ENCODE measurements around the gene TBCK.

TBCK gene

DNA sequence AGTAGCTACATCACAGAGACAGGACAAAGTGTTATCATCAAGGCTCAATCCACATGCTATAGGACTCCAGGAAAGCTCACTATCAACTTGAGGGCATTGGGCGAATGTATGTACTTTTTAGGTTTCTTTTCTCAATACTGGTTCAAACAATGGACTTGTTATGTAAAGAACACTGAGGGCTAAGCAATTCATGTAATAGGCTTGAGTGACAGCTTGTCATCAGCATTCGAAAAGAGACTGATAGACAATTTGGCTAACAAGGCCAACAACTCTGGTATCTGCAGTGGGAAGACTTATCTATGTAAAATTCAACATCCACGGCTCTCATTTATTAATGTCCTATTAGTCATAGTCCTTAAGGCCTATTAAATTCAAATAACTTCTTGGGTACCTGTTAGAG, 279.7 kb downstream of the TBCK start:
- DNase-seq: no peak

DNA sequence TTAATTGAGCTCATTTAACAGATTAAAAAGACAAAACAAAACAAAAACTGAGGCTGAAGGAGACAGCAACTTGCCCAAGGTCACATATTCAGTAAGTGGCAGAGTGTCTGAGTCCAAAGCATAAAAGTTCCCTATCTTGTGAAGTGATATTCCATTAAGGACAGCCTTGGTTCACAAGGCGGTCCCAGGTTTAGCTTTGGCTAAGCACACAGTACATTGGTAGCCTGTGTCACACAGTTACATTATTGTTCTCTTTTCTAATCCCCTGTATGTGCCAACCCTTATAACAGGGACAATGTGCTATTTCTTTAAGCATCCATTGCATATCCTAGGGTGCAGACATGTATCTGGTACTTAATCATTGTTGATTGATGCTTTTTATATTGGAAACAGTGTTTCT, 280.8 kb downstream of the TBCK start:
- DNase-seq: no peak

DNA sequence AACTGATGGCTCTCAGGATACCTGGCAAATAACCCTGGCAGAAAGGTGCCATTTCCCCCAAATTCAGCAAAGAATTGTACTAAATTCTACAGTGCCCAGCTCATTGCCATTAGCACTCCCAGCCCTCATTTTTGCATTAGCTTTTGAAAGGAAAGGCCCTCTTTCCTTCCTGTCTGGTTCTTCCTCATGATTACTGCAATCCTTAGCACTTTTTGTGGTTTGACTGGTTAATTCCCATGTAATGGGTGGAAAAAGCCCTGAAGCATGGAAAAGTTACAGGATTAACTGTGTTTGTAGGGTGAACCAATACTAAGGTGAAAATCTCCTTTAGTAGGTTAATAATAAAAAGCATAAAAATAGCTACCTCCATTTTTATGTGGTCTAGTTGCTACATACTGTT, 281.3 kb downstream of the TBCK start:
- DNase-seq: no peak

DNA sequence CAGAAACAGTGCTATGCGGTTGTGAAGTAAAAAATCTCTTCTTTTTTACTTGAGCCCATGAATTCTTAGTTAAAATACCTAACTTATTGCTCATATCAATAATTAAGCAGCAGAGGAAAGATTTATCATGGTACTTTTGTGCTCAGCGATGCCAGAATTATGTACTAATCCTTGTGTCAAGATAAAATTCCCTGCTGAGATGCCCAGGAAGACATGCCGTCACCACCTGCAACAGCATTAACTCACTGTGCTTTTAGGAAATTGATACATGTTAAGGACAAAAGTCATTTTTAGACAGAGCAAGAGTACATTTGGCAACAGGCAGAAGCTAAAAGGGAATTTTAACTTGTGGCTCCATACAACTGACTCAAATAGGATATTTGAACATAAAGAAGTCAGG, 281.8 kb downstream of the TBCK start:
- peak in 1 of 3 experiments; percentile 26 for DNase-seq

DNA sequence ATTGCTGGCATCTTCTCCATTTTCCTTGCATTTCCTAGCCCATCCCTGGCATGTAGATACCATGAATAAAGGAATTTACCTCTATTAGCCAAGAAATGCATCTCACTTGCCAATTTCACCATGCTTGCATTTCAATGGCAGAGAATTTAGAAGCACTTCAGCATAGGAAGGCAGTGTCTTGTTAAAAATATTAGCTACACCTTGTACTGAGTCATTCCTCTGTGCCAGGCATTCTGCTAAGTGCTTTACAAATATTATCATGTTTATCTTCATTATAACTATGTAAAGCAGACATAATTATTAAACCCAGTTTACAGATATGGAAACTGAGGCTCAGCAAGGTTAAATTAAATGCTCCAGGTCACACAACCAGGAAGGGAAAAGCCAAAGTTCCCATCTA, 282.5 kb downstream of the TBCK start:
- no peak for DNase-seq

DNA sequence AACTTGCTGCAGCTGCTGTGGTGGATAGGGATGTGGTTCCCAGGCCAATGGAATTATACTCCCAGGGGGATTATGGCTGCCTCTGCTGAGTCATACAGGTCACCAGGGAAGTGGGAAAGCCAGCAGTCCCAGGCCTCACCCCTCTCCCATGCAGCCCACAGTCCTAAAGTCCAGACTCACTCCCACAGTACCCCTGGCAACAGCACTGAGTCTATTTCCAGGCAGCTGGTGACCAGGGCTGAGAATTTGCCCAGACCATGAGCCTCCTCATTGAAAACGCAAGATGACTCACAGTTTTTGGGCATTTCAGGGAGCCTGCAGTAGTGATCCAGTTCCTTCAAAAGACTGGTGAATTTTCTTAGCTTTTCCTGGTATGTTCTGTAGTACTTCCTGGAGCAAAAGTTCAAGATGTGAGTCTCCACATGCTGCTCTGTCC, 283.1 kb downstream of the TBCK start:
- DNase-seq: no peak

DNA sequence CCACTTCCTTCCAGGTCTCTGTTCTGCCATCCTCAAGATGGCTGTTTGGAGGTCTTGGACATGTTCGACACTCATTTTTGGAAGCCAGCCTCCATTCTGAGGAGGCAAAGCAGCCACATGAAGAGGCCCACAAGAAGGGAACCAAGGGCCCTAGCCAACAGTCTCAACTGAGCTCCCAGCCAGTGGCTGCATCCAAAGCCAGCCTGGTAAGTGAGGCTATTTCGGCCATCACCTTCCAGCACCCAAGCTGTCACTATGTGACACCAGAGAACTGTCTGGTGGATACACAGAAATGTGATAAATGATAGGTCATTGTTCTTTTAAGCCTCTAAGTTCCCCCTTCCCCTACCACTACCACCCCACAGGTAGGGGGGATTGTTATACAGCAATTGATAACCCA, 293.6 kb downstream of the TBCK start:
- DNase-seq: no peak

DNA sequence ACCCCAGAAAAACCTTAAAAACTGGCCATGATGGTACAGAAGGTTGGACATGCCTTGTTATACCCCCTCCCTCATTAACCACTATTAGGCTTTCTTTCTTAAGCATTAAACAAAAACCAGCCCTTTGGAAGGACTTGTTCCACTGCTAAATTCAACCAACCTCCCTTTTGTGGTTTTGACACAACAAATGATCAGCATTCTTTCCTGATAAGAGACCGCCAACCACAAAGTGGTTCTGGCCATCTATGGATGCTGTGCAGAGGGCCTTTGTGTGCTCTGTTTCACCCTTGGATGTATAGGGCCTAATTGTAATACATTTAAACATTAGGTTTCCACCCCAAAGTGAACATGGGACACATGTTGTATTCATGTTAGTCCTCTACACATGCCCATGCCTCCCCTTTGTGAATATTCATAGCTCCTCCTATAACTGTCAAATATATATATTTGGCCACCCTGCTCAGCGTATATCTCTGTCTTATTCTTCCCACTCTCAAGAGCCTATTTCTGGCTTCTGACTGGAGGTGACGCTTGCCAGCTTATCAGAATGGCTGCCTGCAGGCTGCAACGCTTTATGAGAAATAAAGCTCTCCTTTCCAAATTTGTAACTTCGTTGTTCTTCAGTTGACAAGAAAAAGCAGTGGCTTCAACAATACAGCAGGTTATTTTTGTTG, 294.1 kb downstream of the TBCK start:
- DNase-seq: no peak

DNA sequence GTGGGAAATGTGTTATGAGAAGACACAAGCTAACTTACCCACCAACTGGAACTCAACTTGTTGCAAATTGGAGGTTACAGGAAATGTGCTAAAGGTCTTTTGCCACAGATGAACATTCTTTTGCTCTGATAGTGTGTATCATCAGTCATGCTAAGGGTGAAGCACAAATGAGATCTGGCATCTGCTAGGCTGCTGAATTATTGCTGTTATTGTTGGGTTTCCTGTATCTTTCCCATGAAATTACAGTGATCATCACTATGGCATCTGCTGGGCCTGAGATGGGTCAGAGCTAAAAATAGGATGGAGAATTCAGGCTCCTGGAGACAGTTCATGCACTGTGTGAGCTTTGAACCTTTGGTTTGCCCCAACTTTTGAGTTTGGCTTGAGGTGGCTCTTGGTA, 296.2 kb downstream of the TBCK start:
- DNase-seq: no peak

DNA sequence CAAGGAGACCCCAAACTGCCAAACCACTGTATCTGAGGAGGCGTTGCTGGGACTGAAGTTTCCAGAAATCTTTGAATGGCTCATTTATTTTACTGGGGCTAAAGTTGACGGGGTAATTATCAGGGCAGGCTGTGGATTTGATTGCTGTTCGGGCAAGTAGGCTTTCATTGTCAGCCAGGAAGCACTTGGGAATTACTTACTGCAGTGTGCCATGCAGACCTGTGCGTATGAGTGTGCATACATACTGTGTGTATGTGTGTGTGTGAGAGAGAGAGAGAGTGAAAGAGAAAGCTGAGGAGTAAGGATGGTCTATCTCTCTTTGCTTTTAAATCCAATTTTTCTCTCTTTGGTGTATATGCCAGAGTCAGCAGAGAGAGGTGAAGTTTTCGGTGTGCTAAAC, 298.0 kb downstream of the TBCK start:
- no peak for DNase-seq

DNA sequence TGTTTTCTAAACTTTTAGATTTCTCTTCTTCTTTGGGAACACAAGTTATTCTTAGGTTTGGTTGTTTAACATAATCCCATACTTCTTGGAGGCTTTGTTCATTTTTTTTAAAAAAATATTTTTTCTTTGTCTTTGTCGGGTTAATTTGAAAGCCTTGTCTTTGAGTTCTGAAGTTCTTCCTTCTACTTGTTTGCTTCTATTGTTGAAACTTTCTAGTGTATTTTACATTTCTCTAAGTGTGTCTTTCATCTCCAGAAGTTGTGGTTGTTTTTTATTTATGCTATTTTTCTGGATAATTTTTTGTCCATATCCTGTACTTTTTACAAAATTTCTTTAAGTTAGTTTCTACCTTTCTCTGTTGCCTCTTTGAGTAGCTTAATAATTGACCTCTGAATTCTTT, 304.6 kb downstream of the TBCK start:
- no peak for DNase-seq

DNA sequence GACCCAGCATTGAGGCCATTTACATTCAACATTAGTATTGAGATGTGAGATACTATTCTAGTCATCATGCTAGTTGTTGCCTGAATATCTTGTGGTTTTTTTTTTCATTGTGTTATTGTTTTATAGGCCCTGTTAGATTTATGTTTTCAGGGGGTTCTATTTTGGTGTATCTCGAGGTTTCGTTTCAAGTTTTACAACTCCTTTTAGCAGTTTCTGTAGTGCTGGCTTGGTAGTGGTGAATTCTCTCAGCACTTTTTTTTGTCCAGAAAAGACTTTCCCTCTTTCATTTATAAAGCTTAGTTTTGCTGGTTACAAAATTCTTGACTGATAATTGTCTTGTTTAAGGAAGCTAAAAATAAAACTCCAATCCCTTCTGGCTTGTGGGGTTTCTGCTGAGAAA, 305.2 kb downstream of the TBCK start:
- no peak for DNase-seq

DNA sequence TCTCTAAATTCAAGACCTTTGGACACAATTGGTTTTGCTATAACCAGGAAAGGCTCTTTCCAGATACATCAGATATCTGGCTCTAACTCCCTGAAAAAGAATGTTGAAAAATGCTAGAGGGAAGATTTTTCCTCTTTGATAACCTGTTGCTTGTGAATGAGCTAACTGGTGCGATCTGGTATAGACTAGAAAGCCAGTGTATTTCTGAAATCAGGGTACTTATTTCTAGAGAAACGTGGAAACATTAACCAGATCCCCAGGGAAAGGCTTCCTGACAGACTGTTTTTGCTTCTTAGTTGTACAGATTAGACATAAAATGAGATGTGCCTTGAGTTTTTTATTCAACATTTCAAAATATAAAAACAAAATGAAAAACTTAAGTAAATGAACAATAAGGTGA, 313.0 kb downstream of the TBCK start:
- DNase-seq: no peak

DNA sequence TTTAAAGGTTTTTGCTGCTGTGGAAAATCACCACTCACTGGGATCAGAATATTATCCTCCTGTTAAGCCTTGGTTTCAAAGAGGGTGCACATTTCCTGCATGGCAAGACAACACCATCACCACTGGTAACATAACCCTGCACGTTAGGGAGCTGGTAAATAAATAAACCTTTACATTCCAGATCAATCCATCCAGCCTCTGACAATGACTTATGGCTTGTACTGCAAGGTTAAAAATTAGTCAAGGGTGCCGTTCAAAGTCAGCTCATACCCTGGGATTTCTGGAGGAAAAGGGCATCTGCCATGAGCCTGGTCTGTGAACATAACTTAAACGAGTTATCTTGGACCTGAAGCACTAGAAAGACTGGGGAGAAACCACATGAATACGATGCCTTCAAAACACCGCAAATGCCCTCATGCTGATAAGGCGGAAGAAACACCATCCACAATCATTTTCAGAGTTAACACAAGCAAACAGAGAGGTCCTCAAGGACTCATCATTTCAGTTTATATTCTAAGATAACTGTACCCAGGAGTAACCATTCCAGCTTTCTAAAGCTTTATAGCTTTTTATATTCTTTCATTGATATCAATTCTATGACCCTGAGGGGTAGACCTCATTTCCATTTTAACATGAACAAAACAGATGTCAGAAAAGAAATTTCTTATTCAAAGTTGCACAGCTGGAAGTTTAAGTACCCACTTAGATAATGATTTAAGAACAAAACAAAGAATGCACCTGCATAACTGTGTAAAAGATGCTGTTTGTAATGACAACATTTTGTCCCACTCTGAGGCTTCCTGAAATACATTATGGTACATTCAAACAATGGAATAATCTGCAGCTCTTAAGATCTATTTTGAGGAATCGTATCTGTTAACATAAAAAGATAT, 317.6 kb downstream of the TBCK start:
- peak in 1 of 3 experiments; percentile 32 for DNase-seq

DNA sequence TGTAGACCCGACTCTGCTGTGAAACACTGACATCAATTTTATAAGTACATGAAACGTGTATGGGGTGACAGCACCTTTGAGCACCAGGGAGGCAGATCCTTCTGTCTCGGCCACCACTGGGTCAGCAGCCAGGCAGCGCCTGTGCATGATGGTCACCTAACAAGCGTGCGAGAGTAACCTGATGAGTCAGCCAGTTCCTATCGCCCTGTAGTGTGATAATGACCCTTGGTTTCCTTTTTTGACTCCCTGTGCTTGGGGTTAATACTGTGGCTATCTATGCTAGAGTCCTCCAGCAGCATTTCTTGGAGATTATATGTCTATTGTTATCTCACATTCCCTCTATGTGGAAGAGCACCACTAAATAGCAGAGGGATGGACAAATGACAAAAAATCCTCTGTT, 319.2 kb downstream of the TBCK start:
- no peak for DNase-seq

DNA sequence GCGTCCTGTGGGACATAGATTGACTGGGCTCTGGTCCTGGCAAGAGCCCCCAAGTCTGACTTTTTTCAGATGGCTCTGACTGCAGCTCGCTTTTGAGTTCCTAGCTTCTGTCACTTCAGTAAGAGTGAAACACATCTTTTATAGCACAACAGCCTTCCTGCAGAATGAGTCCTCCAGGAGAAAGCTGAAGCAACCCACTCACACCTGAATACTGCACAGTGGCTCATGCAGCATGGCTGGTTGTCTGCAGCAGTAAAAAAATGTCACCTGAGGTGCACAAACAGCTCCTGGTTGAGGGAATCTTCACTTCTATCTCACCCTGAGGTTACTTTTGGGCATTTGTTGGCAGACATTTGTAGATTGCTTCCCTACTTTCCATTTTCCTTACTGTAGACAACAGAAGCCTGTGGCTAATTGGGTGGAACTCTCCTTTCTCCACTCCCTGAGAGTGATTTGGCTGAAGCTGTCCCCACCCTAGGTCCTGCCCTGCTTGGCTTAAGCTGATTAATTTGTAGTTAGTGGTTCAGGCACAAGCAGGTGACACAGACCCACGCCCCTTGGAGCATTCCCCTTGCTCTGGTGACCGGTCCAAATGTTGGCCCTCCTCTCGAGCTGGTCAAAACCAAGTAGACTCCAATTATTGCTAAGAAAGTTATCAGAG, 321.0 kb downstream of the TBCK start:
- no peak for DNase-seq

DNA sequence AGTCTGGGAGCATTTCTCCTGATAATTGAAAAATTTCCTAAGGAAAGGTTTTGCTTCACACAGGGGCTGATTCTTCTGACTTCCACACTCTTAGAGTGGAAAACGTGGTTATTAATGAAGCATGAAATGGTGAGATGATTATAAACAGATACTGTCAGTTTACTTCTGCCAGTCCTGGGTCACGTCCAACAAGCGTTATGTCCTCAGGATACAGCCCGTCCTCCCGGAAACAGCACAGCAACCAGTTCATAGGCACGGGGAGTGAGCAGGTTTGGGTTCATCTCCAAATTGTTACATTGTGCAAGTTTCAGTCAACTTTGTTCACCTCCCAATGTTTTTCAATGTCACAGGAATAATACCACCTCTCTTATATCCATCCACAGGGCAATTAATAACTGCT, 321.9 kb downstream of the TBCK start:
- no peak for DNase-seq

DNA sequence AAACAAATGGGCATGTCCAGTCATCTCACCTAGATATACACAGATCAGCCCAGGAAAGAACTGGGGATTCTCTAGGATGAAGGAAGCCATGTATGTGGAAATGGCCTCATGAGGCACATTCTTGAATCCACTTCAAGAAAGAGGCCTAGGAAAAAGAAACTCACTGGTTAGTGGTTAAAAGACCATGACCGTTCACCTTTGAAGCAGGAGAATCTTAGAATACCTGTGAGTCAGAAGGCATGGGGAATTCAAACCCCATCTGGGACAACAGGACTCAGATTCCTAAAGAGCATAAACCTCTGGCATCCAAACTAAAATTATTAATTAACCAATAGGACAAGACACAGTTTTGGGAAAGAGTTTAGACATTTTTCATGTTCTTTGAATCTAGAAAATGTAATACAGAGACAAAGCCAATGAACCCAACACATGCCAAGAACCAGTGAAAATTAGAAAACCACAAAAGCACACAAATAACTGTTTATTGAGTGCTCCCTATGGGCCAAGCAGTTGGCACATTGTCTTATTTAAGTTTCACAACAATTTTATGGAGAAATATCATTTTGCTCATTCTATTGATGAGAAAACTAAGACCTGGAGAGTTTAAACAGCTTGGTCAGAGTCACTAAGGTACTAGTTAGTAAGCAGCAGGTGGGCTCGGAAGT, 323.2 kb downstream of the TBCK start:
- DNase-seq: no peak

DNA sequence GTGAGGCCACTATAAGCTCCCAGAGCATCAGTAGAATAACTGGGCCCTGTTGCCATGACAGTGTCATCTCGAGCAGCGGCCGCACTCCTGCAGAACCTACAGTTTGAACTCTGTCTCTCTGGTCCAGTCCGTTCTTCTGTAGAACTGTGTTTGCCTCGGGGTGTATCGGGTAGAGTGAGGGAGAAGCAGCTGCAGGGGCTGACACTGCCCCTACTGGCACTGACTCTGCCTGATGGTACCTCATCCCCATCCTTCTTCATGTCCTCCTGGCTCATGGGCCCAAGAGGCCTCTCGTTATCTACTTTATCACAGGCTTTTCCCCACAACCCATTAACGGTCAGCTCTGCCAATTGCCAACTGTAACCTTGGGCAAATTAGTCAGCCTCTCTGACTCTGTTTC, 324.3 kb downstream of the TBCK start:
- DNase-seq: no peak
